C4-2B (cell line): ENCODE measurements around the gene GPR142.

Source experiments
- CTCF ChIP-seq: fragments of 450-650 bp; conservative IDR thresholded peaks from 2 replicates; pipeline ENCODE4 v1.5.1; 2017; ENCODE audit warnings: mild to moderate bottlenecking
- ZFX ChIP-seq: fragments of 450-650 bp; IDR thresholded peaks from 2 replicates; pipeline ENCODE4 v1.6.1; 2017

GRCh38 chr17:74387365-74388218 lies 20.3 kb downstream of the GPR142 start:
- no peak for TF ChIP-seq CTCF
- TF ChIP-seq ZFX, result no peak
